GM12878 (cell line): ENCODE measurements around the gene SPCS1. TPM values are rescaled to one million over a fixed set of nuclear protein-coding genes. Genes with fewer than 3 reads are reported as not detected.

Experiments used
- ATAC-seq: fragments of 200-7000 bp; cut with Tn5 transposase; 3 replicates; pipeline ENCODE4 v1.9.1; 2020; ENCODE audit warnings: mild to moderate bottlenecking, moderate library complexity
- BruUV-seq: library from RNA; stranded (reverse); fragments of 400-500 nt; replicated peaks from 2 replicates; lab custom pipeline; 2021; lab: Mats Ljungman, UMichigan
- CTCF ChIA-PET: fragments of 300-600 bp; sonication (Branson Sonifier 250); formaldehyde crosslinking; extraction: SDS; loops from one replicate; lab custom pipeline; 2021; ENCODE audit warnings: inconsistent platforms; lab: Yijun Ruan, JAX
- POLR2A ChIA-PET: fragments of 350-600 bp; formaldehyde crosslinking; extraction: SDS; loops from one replicate; lab custom pipeline; 2021; ENCODE audit warnings: inconsistent platforms; lab: Charles Lee
- RAD21 ChIA-PET: fragments of 300-600 bp; sonication (Branson Sonifier 250); formaldehyde crosslinking; loops from one replicate; lab custom pipeline; 2023; ENCODE audit warnings: antibody characterized with exemption; ENCODE audit not compliant: unreplicated experiment; lab: Charles Lee
- SMC1A ChIA-PET: fragments of 300-600 bp; sonication (Branson Sonifier 250); formaldehyde crosslinking; loops from one replicate; lab custom pipeline; 2023; ENCODE audit not compliant: unreplicated experiment, uncharacterized antibody; lab: Charles Lee
- DNase-seq: peaks from one replicate; pipeline ENCODE4 v3.0.0-alpha.2; 2011; ENCODE audit warnings: low read depth, low spot score
- FAIRE-seq: peaks from 3 replicates; lab custom pipeline; 2011; peaks lifted over from hg19 to GRCh38; lab: Jason Lieb, UNC
- H2AFZ ChIP-seq: 2 replicates; pipeline ENCODE4 v1.6.0; 2011; ENCODE audit warnings: low read depth, low read length, control low read depth; ENCODE audit not compliant: control insufficient read depth
- H3K27ac ChIP-seq: 2 replicates; pipeline ENCODE4 v1.5.1; 2011; ENCODE audit warnings: control low read depth; ENCODE audit not compliant: control insufficient read depth, insufficient read depth
- H3K27me3 ChIP-seq, 2 experiments: replicated peaks in 1 of 2; 2 replicates each; pipeline versions ENCODE4 v1.6.0 to v1.6.1; 2011; ENCODE audit warnings: low read length in 1 of 2; ENCODE audit not compliant: control insufficient read depth in 2 of 2, insufficient read depth in 2 of 2
- H3K36me3 ChIP-seq, 2 experiments: 2 replicates each; pipeline ENCODE4 v1.5.1; 2011; ENCODE audit warnings: low read length in 1 of 2; ENCODE audit not compliant: control insufficient read depth in 2 of 2, insufficient read depth in 2 of 2
- H3K4me1 ChIP-seq: 2 replicates; pipeline ENCODE4 v1.6.1; 2011; ENCODE audit warnings: mild to moderate bottlenecking, low read length, moderate library complexity, mixed read lengths; ENCODE audit not compliant: control insufficient read depth, insufficient read depth
- H3K4me2 ChIP-seq: 2 replicates; pipeline ENCODE4 v1.6.0; 2011; ENCODE audit warnings: control low read depth; ENCODE audit not compliant: control insufficient read depth, insufficient read depth
- H3K4me3 ChIP-seq: fragments of 200-600 bp; sonication (generic); 2 replicates; pipeline ENCODE4 v1.5.1; 2016
- H3K79me2 ChIP-seq: 2 replicates; pipeline ENCODE4 v1.6.0; 2011; ENCODE audit warnings: low read length; ENCODE audit not compliant: control insufficient read depth, insufficient read depth
- H3K9ac ChIP-seq: 2 replicates; pipeline ENCODE4 v1.8.0; 2011; ENCODE audit warnings: low read length, control low read depth, mixed read lengths; ENCODE audit not compliant: control insufficient read depth, insufficient read depth
- H3K9me3 ChIP-seq: replicated peaks from 3 replicates; pipeline ENCODE4 v1.5.1; 2011; ENCODE audit warnings: mild to moderate bottlenecking, low read length; ENCODE audit not compliant: control insufficient read depth, insufficient read depth
- H4K20me1 ChIP-seq: 2 replicates; pipeline ENCODE4 v1.6.0; 2011; ENCODE audit not compliant: control insufficient read depth, insufficient read depth
- BACH1 ChIP-seq: fragments of 450-650 bp; IDR thresholded peaks from 2 replicates; pipeline ENCODE4 v1.6.1; 2017; ENCODE audit warnings: mild to moderate bottlenecking, borderline replicate concordance
- BCL11A ChIP-seq: IDR thresholded peaks from 2 replicates; pipeline ENCODE4 v1.6.1; 2011; ENCODE audit warnings: low read depth, low read length
- BHLHE40 ChIP-seq, 2 experiments: fragments of 450-650 bp in 1 of 2; IDR thresholded peaks; 2 replicates each; pipeline ENCODE4 v1.6.1; 2011 to 2017; ENCODE audit warnings: low read depth in 2 of 2, borderline replicate concordance in 1 of 2, improper control_type of control experiment in 1 of 2, low read length in 1 of 2, mild to moderate bottlenecking in 1 of 2
- JUNB ChIP-seq: IDR thresholded peaks from 2 replicates; pipeline ENCODE4 v1.6.1; 2016; ENCODE audit warnings: antibody characterized with exemption, mild to moderate bottlenecking
- MLLT1 ChIP-seq: fragments of 450-650 bp; IDR thresholded peaks from 2 replicates; pipeline ENCODE4 v1.6.1; 2016; ENCODE audit warnings: mild to moderate bottlenecking
- NFYB ChIP-seq: IDR thresholded peaks from 2 replicates; pipeline ENCODE4 v1.6.1; 2011; ENCODE audit warnings: low read depth, mild to moderate bottlenecking, low read length, improper control_type of control experiment, moderate library complexity; ENCODE audit not compliant: insufficient read depth
- RUNX3 ChIP-seq: IDR thresholded peaks from 2 replicates; pipeline ENCODE4 v1.6.1; 2012; ENCODE audit warnings: low read length, inconsistent platforms
- WGBS: methylation state at CpG from one replicate; pipeline ENCODE4 v1.1.6; 2016; ENCODE audit warnings: low lambda C conversion rate; ENCODE audit not compliant: insufficient replicate concordance, insufficient coverage; ENCODE audit errors: missing lambda C conversion rate; 5-methylcytosine and 5-hydroxymethylcytosine counted together
- in situ Hi-C: fragments of 300-500 bp; cut with MboI; formaldehyde crosslinking; loops from 9 replicates; pipeline ENCODE4 v1.14.3; 2018; ENCODE audit warnings: mixed read lengths
- intact Hi-C: fragments of 100-400 bp; cut with micrococcal nuclease; formaldehyde crosslinking; loops from one replicate; pipeline ENCODE4 v1.14.2; 2022; ENCODE audit not compliant: unreplicated experiment
- polyA plus RNA-seq, 11 experiments: library from polyadenylated mRNA; depleted of rRNA in 4 of 11; unstranded in 6 of 11; stranded (reverse) in 5 of 11; fragments of >200 nt; fragmentation: Nextera tagmentation in 4 of 11; fragmentation: Illumina TruSeq in 1 of 11; extraction: Ambion mirVana in 4 of 11; extraction: Trizol in 1 of 11; gene quantifications; 1 replicate in 1 of 11; 2 replicates in 10 of 11; pipeline versions ENCODE4 v1.2.1 to v1.2.3, GENCODE V29; 2011 to 2016; ENCODE audit warnings: inconsistent platforms in 2 of 11, missing spikeins in 2 of 11, low read depth in 1 of 11
- total RNA-seq, 4 experiments: library from RNA; depleted of rRNA in 3 of 4; stranded (reverse); fragments of >200 nt in 3 of 4; fragmentation: Illumina TruSeq in 1 of 4; extraction: Trizol in 1 of 4; gene quantifications; 2 replicates each; pipeline versions ENCODE4 v1.2.1 to v1.2.3, GENCODE V29; 2013 to 2021
- TF ChIP-seq, protein P1 (sequence below): IDR thresholded peaks from 2 replicates; pipeline ENCODE4 v1.6.1; 2011; ENCODE audit warnings: low read depth, low read length, improper control_type of control experiment, borderline replicate concordance

SPCS1 gene
- total and polyA plus RNA-seq, 10 of the 15 experiments (the other 5 are each of a cell fraction or from before 2014, with no cell fraction given) = 107 to 994 (median 233) TPM

DNA sequence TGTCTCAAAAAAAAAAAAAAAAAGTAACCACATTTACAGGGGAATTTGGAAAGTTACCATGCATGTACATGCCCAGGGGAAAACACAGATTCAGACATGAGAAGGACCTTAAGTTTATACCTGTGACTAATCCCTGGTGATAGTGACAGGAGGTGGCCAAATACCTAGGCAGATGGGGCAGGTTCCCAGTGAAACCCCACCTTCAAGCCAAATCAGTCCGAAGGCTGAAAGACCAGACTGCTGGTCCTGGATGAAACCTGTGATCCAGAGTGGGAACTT lies 15.8 kb downstream of the SPCS1 start:
- no peak overlapping the region for H2AFZ ChIP-seq
- no peak overlapping the region for H3K9ac ChIP-seq
- peaks cover 27% of the 10 kb centered on the region for H3K4me1 ChIP-seq
- BruUV-seq = no TSS peak
- no peak overlapping the region for H3K4me3 ChIP-seq
- DNase-seq = no peak
- TF ChIP-seq NFYB = no peak
- TF ChIP-seq RUNX3 = peak; percentile 49
- TF ChIP-seq BHLHE40 (IDR thresholded peaks at IDR 0.05; ENCODE audit: borderline replicate concordance in 1 of 2, low read depth in 2 of 2, low read length in 1 of 2) = no peak
- TF ChIP-seq, protein P1, sequence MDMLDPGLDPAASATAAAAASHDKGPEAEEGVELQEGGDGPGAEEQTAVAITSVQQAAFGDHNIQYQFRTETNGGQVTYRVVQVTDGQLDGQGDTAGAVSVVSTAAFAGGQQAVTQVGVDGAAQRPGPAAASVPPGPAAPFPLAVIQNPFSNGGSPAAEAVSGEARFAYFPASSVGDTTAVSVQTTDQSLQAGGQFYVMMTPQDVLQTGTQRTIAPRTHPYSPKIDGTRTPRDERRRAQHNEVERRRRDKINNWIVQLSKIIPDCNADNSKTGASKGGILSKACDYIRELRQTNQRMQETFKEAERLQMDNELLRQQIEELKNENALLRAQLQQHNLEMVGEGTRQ = no peak
- TF ChIP-seq BACH1 = no peak
- no peak for TF ChIP-seq JUNB
- TF ChIP-seq MLLT1 = no peak
- TF ChIP-seq BCL11A = no peak
- TF ChIP-seq, all 136 proteins: peak for 1
- intact Hi-C loops = no loop called here
- FAIRE-seq (no peak), ATAC-seq (peak; percentile 45)
- WGBS = 100% methylated on average over 1 of the region's 1 CpG
- ChIA-PET RAD21 (no interaction called here), CTCF (interaction anchor here (1.4 to 2.1 kb wide), 2 partner anchors 20 to 77 kb away, joined by 4 to 6 read pairs; no protein-coding TSS in a partner anchor), POLR2A (interaction anchor here (0.6 to 0.7 kb wide), 2 partner anchors 91 to 1185 kb away, joined by 3 to 4 read pairs; no protein-coding TSS in a partner anchor), SMC1A (no interaction called here)
- H3K27me3 ChIP-seq = no peaks in the 10 kb centered on the region
- H3K4me2 ChIP-seq = peak overlapping the region; percentile 38; the same call in 1 of the 2 replicates
- no peaks in the 10 kb centered on the region for H3K79me2 ChIP-seq
- H3K36me3 ChIP-seq = no peaks in the 10 kb centered on the region; a peak in 1 of 4 replicates
- H3K9me3 ChIP-seq = peaks cover 2% of the 10 kb centered on the region; the same call in 2 of the 3 replicates
- H4K20me1 ChIP-seq = no peaks in the 10 kb centered on the region
- peak overlapping the region; percentile 27 for H3K27ac ChIP-seq
- in situ Hi-C loops = no loop called here
